GM23248 (cell line): Measurements from ENCODE around the gene OPCML.

ENCODE experiments used
- EZH2 ChIP-seq: fragments of 200-600 bp; sonication (generic); IDR thresholded peaks from 2 replicates; pipeline ENCODE4 v1.6.1; 2018; ENCODE audit warnings: antibody characterized with exemption, mild to moderate bottlenecking; ENCODE audit not compliant: insufficient read depth, poor library complexity, severe bottlenecking
- EZH2phosphoT487 ChIP-seq: fragments of 200-600 bp; sonication (generic); IDR thresholded peaks from 2 replicates; pipeline ENCODE4 v1.6.1; 2018; ENCODE audit warnings: antibody characterized with exemption, moderate library complexity, mild to moderate bottlenecking, low read depth; ENCODE audit not compliant: insufficient read depth

DNA sequence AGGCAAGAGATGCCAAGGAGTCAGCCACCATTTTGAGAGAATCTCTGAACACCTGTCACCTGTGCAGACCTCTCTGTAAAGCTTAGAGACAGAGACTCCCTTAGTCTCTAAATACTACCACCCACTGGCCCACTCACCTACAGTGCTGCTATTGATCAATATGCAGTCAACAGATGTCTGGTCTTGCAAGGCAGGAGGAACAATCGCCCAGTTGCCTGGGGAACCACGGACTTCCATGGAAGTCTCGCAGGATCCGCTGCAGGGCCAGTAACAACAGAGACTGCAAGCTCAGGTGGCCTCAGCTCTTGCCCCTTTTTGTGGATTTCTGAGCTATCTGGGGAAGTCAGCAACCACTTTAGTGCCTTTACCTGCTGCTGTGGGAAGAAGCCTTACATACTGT lies 195.1 kb downstream of the OPCML start:
- no peak for TF ChIP-seq EZH2
- no peak for TF ChIP-seq EZH2phosphoT487
